HEK293 (cell line): Measurements from ENCODE around the gene POLD3.

ENCODE experiments used
- BCL6B ChIP-seq: fragments of 450-650 bp; formaldehyde crosslinking; IDR thresholded peaks from 2 replicates; pipeline ENCODE4 v1.5.1; 2017; ENCODE audit warnings: missing biosample characterization, missing genetic modification characterization
- CTCF ChIP-seq: fragments of 450-650 bp; formaldehyde crosslinking; IDR thresholded peaks from 2 replicates; pipeline ENCODE4 v1.5.1; 2016; ENCODE audit warnings: missing biosample characterization, missing genetic modification characterization
- PRDM10 ChIP-seq: fragments of 450-650 bp; formaldehyde crosslinking; IDR thresholded peaks from 2 replicates; pipeline ENCODE4 v1.5.1; 2016; ENCODE audit warnings: missing biosample characterization, missing genetic modification characterization
- ZBTB48 ChIP-seq: fragments of 450-650 bp; formaldehyde crosslinking; IDR thresholded peaks from 2 replicates; pipeline ENCODE4 v1.5.1; 2016; ENCODE audit warnings: missing biosample characterization, missing genetic modification characterization
- ZNF18 ChIP-seq: fragments of 450-650 bp; formaldehyde crosslinking; IDR thresholded peaks from 2 replicates; pipeline ENCODE4 v1.5.1; 2016; ENCODE audit warnings: missing biosample characterization, missing genetic modification characterization
- ZNF223 ChIP-seq: fragments of 450-650 bp; formaldehyde crosslinking; IDR thresholded peaks from 2 replicates; pipeline ENCODE4 v1.5.1; 2016; ENCODE audit warnings: missing biosample characterization, missing genetic modification characterization
- ZNF501 ChIP-seq: fragments of 450-650 bp; formaldehyde crosslinking; IDR thresholded peaks from 2 replicates; pipeline ENCODE4 v1.5.1; 2016; ENCODE audit warnings: missing biosample characterization, missing genetic modification characterization

GRCh38 chr11:74611369-74611861, 19.0 kb downstream of the POLD3 start:
- TF ChIP-seq PRDM10, result no peak
- TF ChIP-seq BCL6B (tag by site-specific recombination), result no peak
- TF ChIP-seq CTCF (tag by site-specific recombination), result no peak
- TF ChIP-seq ZNF18, result no peak
- no peak for TF ChIP-seq ZNF501 (tag by site-specific recombination)
- TF ChIP-seq ZBTB48, result no peak
- no peak for TF ChIP-seq ZNF223 (tag by site-specific recombination)
